Measurements from ENCODE around the gene MOCS2. TPM values are rescaled to one million over a fixed set of nuclear protein-coding genes. Genes with fewer than 3 reads are reported as not detected.
"Not testable (repeated sequence)": the region's sequence is repeated elsewhere in the genome, so short reads cannot be mapped to it uniquely, and the experiment has no call there.

The MOCS2 gene
- 18.0 and 18.5 TPM in 2 replicates for total RNA-seq

- intact Hi-C loops (cut with micrococcal nuclease), result loop anchor here (1.0 to 5.0 kb wide), 11 partner anchors 13 to 1201 kb away; partner anchors contain the start of genes ARL15, FST and NDUFS4
These were observed at the start of gene MOCS2 for GRCh38 chr5:53109443-53110127. Gene MOCS2, minus strand, starts transcription at chr5:53109757. Its CDS starts 2,583 bp downstream, at chr5:53107174.

GRCh38 chr5:53151713-53152458, 42.3 kb upstream of the MOCS2 start:
- intact Hi-C loops (cut with micrococcal nuclease), result no loop called here

GRCh38 chr5:53133020-53133419, 23.5 kb upstream of the MOCS2 start:
- intact Hi-C loops (cut with micrococcal nuclease), result no loop called here

GRCh38 chr5:53130266-53130665, 20.7 kb upstream of the MOCS2 start:
- intact Hi-C loops (cut with micrococcal nuclease), result no loop called here

GRCh38 chr5:53128481-53128880, 18.9 kb upstream of the MOCS2 start:
- intact Hi-C loops (cut with micrococcal nuclease), result no loop called here

GRCh38 chr5:53127107-53127506, 17.6 kb upstream of the MOCS2 start:
- intact Hi-C loops (cut with micrococcal nuclease), result no loop called here

GRCh38 chr5:53126521-53126920, 17.0 kb upstream of the MOCS2 start:
- intact Hi-C loops (cut with micrococcal nuclease), result no loop called here

- intact Hi-C loops (cut with micrococcal nuclease), result loop anchor here (5.0 kb wide), 1 partner anchor 1104 kb away; no protein-coding TSS in a partner anchor
These were observed 14.1 kb upstream of the MOCS2 start for GRCh38 chr5:53123702-53124101.

- intact Hi-C loops (cut with micrococcal nuclease), result loop anchor here (5.0 kb wide), 1 partner anchor 1107 kb away; no protein-coding TSS in a partner anchor
These were observed 10.6 kb upstream of the MOCS2 start for GRCh38 chr5:53120165-53120564.

- intact Hi-C loops (cut with micrococcal nuclease), result no loop called here
These were observed 9.3 kb upstream of the MOCS2 start for GRCh38 chr5:53118879-53119278.

- intact Hi-C loops (cut with micrococcal nuclease), result no loop called here
These were observed 7.0 kb upstream of the MOCS2 start for GRCh38 chr5:53116597-53116996.

GRCh38 chr5:53114988-53115387, 5.4 kb upstream of the MOCS2 start:
- intact Hi-C loops (cut with micrococcal nuclease), result loop anchor here (1.0 kb wide), 1 partner anchor 167 kb away; no protein-coding TSS in a partner anchor

GRCh38 chr5:53113947-53114346, 4.4 kb upstream of the MOCS2 start:
- intact Hi-C loops (cut with micrococcal nuclease), result no loop called here

GRCh38 chr5:53112909-53113308, 3.4 kb upstream of the MOCS2 start:
- intact Hi-C loops (cut with micrococcal nuclease), result no loop called here

- intact Hi-C loops (cut with micrococcal nuclease), result not testable (repeated sequence)
These were observed 2.8 kb upstream of the MOCS2 start for GRCh38 chr5:53112307-53112706.

- intact Hi-C loops (cut with micrococcal nuclease), result no loop called here
These were observed 1.6 kb upstream of the MOCS2 start for GRCh38 chr5:53111139-53111538.

- intact Hi-C loops (cut with micrococcal nuclease), result no loop called here
These were observed 599 bp upstream of the MOCS2 start for GRCh38 chr5:53110156-53110555.

- intact Hi-C loops (cut with micrococcal nuclease), result loop anchor here (1.0 to 5.0 kb wide), 11 partner anchors 13 to 1201 kb away; partner anchors contain the start of genes ARL15, FST and NDUFS4
These were observed 508 bp downstream of the MOCS2 start for GRCh38 chr5:53109056-53109442.

GRCh38 chr5:53105611-53106300, 3.8 kb downstream of the MOCS2 start:
- intact Hi-C loops (cut with micrococcal nuclease), result loop anchor here (5.0 kb wide), 1 partner anchor 377 kb away; the partner anchor contains the start of gene FST

- intact Hi-C loops (cut with micrococcal nuclease), result no loop called here
These were observed 9.0 kb downstream of the MOCS2 start for GRCh38 chr5:53100606-53101005.

- intact Hi-C loops (cut with micrococcal nuclease), result no loop called here
These were observed 10.0 kb downstream of the MOCS2 start for GRCh38 chr5:53099546-53099945.

All from T-helper 1 cell treated with Interleukin-12 subunit alpha and Interleukin-12 subunit beta and Interleukin-4 antibody, amounts not matched to agents 30 ng/mL and 1 ng/mL, for 36 hours (primary cell).